GM12878 (cell line): Measurements from ENCODE around the gene TXNL4A. TPM values are rescaled to one million over a fixed set of nuclear protein-coding genes. Genes with fewer than 3 reads are reported as not detected.

Experiments
- ATAC-seq: fragments of 200-7000 bp; cut with Tn5 transposase; 3 replicates; pipeline ENCODE4 v1.9.1; 2020; ENCODE audit warnings: mild to moderate bottlenecking, moderate library complexity
- BruUV-seq: library from RNA; stranded (reverse); fragments of 400-500 nt; replicated peaks from 2 replicates; lab custom pipeline; 2021; lab: Mats Ljungman, UMichigan
- CTCF ChIA-PET: fragments of 300-600 bp; sonication (Branson Sonifier 250); formaldehyde crosslinking; extraction: SDS; loops from one replicate; lab custom pipeline; 2021; ENCODE audit warnings: inconsistent platforms; lab: Yijun Ruan, JAX
- POLR2A ChIA-PET: fragments of 350-600 bp; formaldehyde crosslinking; extraction: SDS; loops from one replicate; lab custom pipeline; 2021; ENCODE audit warnings: inconsistent platforms; lab: Charles Lee
- RAD21 ChIA-PET: fragments of 300-600 bp; sonication (Branson Sonifier 250); formaldehyde crosslinking; loops from one replicate; lab custom pipeline; 2023; ENCODE audit warnings: antibody characterized with exemption; ENCODE audit not compliant: unreplicated experiment; lab: Charles Lee
- SMC1A ChIA-PET: fragments of 300-600 bp; sonication (Branson Sonifier 250); formaldehyde crosslinking; loops from one replicate; lab custom pipeline; 2023; ENCODE audit not compliant: unreplicated experiment, uncharacterized antibody; lab: Charles Lee
- DNase-seq: peaks from one replicate; pipeline ENCODE4 v3.0.0-alpha.2; 2011; ENCODE audit warnings: low read depth, low spot score
- FAIRE-seq: peaks from 3 replicates; lab custom pipeline; 2011; peaks lifted over from hg19 to GRCh38; lab: Jason Lieb, UNC
- H2AFZ ChIP-seq: 2 replicates; pipeline ENCODE4 v1.6.0; 2011; ENCODE audit warnings: low read depth, low read length, control low read depth; ENCODE audit not compliant: control insufficient read depth
- H3K27ac ChIP-seq: 2 replicates; pipeline ENCODE4 v1.5.1; 2011; ENCODE audit warnings: control low read depth; ENCODE audit not compliant: control insufficient read depth, insufficient read depth
- H3K27me3 ChIP-seq, 2 experiments: replicated peaks in 1 of 2; 2 replicates each; pipeline versions ENCODE4 v1.6.0 to v1.6.1; 2011; ENCODE audit warnings: low read length in 1 of 2; ENCODE audit not compliant: control insufficient read depth in 2 of 2, insufficient read depth in 2 of 2
- H3K36me3 ChIP-seq, 2 experiments: 2 replicates each; pipeline ENCODE4 v1.5.1; 2011; ENCODE audit warnings: low read length in 1 of 2; ENCODE audit not compliant: control insufficient read depth in 2 of 2, insufficient read depth in 2 of 2
- H3K4me1 ChIP-seq: 2 replicates; pipeline ENCODE4 v1.6.1; 2011; ENCODE audit warnings: mild to moderate bottlenecking, low read length, moderate library complexity, mixed read lengths; ENCODE audit not compliant: control insufficient read depth, insufficient read depth
- H3K4me2 ChIP-seq: 2 replicates; pipeline ENCODE4 v1.6.0; 2011; ENCODE audit warnings: control low read depth; ENCODE audit not compliant: control insufficient read depth, insufficient read depth
- H3K4me3 ChIP-seq: fragments of 200-600 bp; sonication (generic); 2 replicates; pipeline ENCODE4 v1.5.1; 2016
- H3K79me2 ChIP-seq: 2 replicates; pipeline ENCODE4 v1.6.0; 2011; ENCODE audit warnings: low read length; ENCODE audit not compliant: control insufficient read depth, insufficient read depth
- H3K9ac ChIP-seq: 2 replicates; pipeline ENCODE4 v1.8.0; 2011; ENCODE audit warnings: low read length, control low read depth, mixed read lengths; ENCODE audit not compliant: control insufficient read depth, insufficient read depth
- H3K9me3 ChIP-seq: replicated peaks from 3 replicates; pipeline ENCODE4 v1.5.1; 2011; ENCODE audit warnings: mild to moderate bottlenecking, low read length; ENCODE audit not compliant: control insufficient read depth, insufficient read depth
- H4K20me1 ChIP-seq: 2 replicates; pipeline ENCODE4 v1.6.0; 2011; ENCODE audit not compliant: control insufficient read depth, insufficient read depth
- CREB1 ChIP-seq: IDR thresholded peaks from 2 replicates; pipeline ENCODE4 v1.6.1; 2012; ENCODE audit warnings: low read depth, mild to moderate bottlenecking, inconsistent platforms
- CREM ChIP-seq: IDR thresholded peaks from 2 replicates; pipeline ENCODE4 v1.6.1; 2014; ENCODE audit warnings: antibody characterized with exemption, low read depth
- ETV6 ChIP-seq, 2 experiments: fragments of 450-650 bp in 1 of 2; IDR thresholded peaks in 1 of 2; conservative IDR thresholded peaks in 1 of 2; 2 replicates each; pipeline ENCODE4 v1.6.1; 2014; ENCODE audit warnings: antibody characterized with exemption in 1 of 2, borderline replicate concordance in 1 of 2, low read depth in 1 of 2, mild to moderate bottlenecking in 1 of 2, moderate library complexity in 1 of 2
- GABPA ChIP-seq: IDR thresholded peaks from 2 replicates; pipeline ENCODE4 v1.6.1; 2014; ENCODE audit warnings: antibody characterized with exemption, low read depth, mild to moderate bottlenecking, inconsistent platforms
- MTA3 ChIP-seq: IDR thresholded peaks from 2 replicates; pipeline ENCODE4 v1.6.1; 2012; ENCODE audit warnings: low read length, inconsistent platforms, borderline replicate concordance
- PML ChIP-seq: IDR thresholded peaks from 2 replicates; pipeline ENCODE4 v1.6.1; 2012; ENCODE audit warnings: low read length, inconsistent platforms
- POLR2AphosphoS2 ChIP-seq: IDR thresholded peaks from 2 replicates; pipeline ENCODE4 v1.6.1; 2011; ENCODE audit warnings: low read depth, mild to moderate bottlenecking, low read length, improper control_type of control experiment, moderate library complexity
- RUNX3 ChIP-seq: IDR thresholded peaks from 2 replicates; pipeline ENCODE4 v1.6.1; 2012; ENCODE audit warnings: low read length, inconsistent platforms
- TAF1 ChIP-seq: IDR thresholded peaks from 2 replicates; pipeline ENCODE4 v1.6.1; 2011; ENCODE audit warnings: mild to moderate bottlenecking, low read depth, low read length, borderline replicate concordance
- WGBS: methylation state at CpG from one replicate; pipeline ENCODE4 v1.1.6; 2016; ENCODE audit warnings: low lambda C conversion rate; ENCODE audit not compliant: insufficient replicate concordance, insufficient coverage; ENCODE audit errors: missing lambda C conversion rate; 5-methylcytosine and 5-hydroxymethylcytosine counted together
- in situ Hi-C: fragments of 300-500 bp; cut with MboI; formaldehyde crosslinking; loops from 9 replicates; pipeline ENCODE4 v1.14.3; 2018; ENCODE audit warnings: mixed read lengths
- intact Hi-C: fragments of 100-400 bp; cut with micrococcal nuclease; formaldehyde crosslinking; loops from one replicate; pipeline ENCODE4 v1.14.2; 2022; ENCODE audit not compliant: unreplicated experiment
- polyA plus RNA-seq, 11 experiments: library from polyadenylated mRNA; depleted of rRNA in 4 of 11; unstranded in 6 of 11; stranded (reverse) in 5 of 11; fragments of >200 nt; fragmentation: Nextera tagmentation in 4 of 11; fragmentation: Illumina TruSeq in 1 of 11; extraction: Ambion mirVana in 4 of 11; extraction: Trizol in 1 of 11; gene quantifications; 1 replicate in 1 of 11; 2 replicates in 10 of 11; pipeline versions ENCODE4 v1.2.1 to v1.2.3, GENCODE V29; 2011 to 2016; ENCODE audit warnings: inconsistent platforms in 2 of 11, missing spikeins in 2 of 11, low read depth in 1 of 11
- total RNA-seq, 4 experiments: library from RNA; depleted of rRNA in 3 of 4; stranded (reverse); fragments of >200 nt in 3 of 4; fragmentation: Illumina TruSeq in 1 of 4; extraction: Trizol in 1 of 4; gene quantifications; 2 replicates each; pipeline versions ENCODE4 v1.2.1 to v1.2.3, GENCODE V29; 2013 to 2021

The TXNL4A gene
- total and polyA plus RNA-seq, 10 of the 15 experiments (the other 5 are each of a cell fraction or from before 2014, with no cell fraction given) = 38.4 to 329 (median 128) TPM

GRCh38 chr18:79965119-79965902, 23.1 kb downstream of the TXNL4A start:
- WGBS = 43% methylated on average over 24 of the region's 24 CpGs
- Histone ChIP-seq H2AFZ (peak overlapping the region; percentile 78), H3K36me3 (0 out of 4 replicates have a peak, but pooled peaks cover 0 to 3% of the 10 kb centered on the region in 2 experiments), H4K20me1 (no peaks in the 10 kb centered on the region), H3K9me3 (no peaks in the 10 kb centered on the region), H3K9ac (peak overlapping the region; percentile 69), H3K79me2 (no peaks in the 10 kb centered on the region; the same call in 1 of the 2 replicates), H3K4me1 (peaks cover 25% of the 10 kb centered on the region), H3K27ac (peak overlapping the region; percentile 68), H3K4me2 (peak overlapping the region; percentile 82), H3K4me3 (peak overlapping the region; percentile 37), H3K27me3 (no peaks in the 10 kb centered on the region)
- FAIRE-seq (no peak), DNase-seq (no peak), ATAC-seq (no peak)
- ChIA-PET CTCF (no interaction called here), POLR2A (no interaction called here)
- in situ Hi-C loops = no loop called here
- TF ChIP-seq PML (0 out of 2 replicates have a peak, but pooled peaks have one; percentile 7), TAF1 (no peak), MTA3 (peak; percentile 2; the same call in 1 of the 2 replicates), RUNX3 (peak; percentile 11; the same call in 1 of the 2 replicates), CREM (0 out of 2 replicates have a peak, but pooled peaks have one; percentile 10), CREB1 (0 out of 2 replicates have a peak, but pooled peaks have one; percentile 22), POLR2AphosphoS2 (no peak), ETV6 (conservative IDR thresholded peaks at IDR 0.05 in 1 of 2, IDR thresholded peaks at IDR 0.05 in 1 of 2; ENCODE audit: borderline replicate concordance in 1 of 2, low read depth in 1 of 2) (0 out of 4 replicates have a peak, but pooled peaks of 1 of the 2 experiments have one; percentile 16), GABPA (peak; percentile 66)
- TF ChIP-seq, all 136 proteins: peak for 7
- intact Hi-C loops = no loop called here
- SMC1A ChIA-PET = no interaction called here
- BruUV-seq = no TSS peak
- RAD21 ChIA-PET = no interaction called here
